SK-N-SH treated with all-trans-retinoic acid at 6 μM for 48 hours (cell line): Measurements from ENCODE around the gene AMIGO3.

Experiments used
- GLIS3 ChIP-seq: fragments of 250-450 bp; sonication (Bioruptor Pico); IDR thresholded peaks from 2 replicates; pipeline ENCODE4 v1.5.0; 2020; ENCODE audit warnings: mild to moderate bottlenecking, moderate library complexity
- ZFP3 ChIP-seq: fragments of 250-450 bp; sonication (Bioruptor Pico); IDR thresholded peaks from 2 replicates; pipeline ENCODE4 v1.5.0; 2020; ENCODE audit warnings: mild to moderate bottlenecking, moderate library complexity
- TF ChIP-seq, protein P1 (sequence below): fragments of 250-450 bp; sonication (Bioruptor Pico); IDR thresholded peaks from 2 replicates; pipeline ENCODE4 v1.5.1; 2020; ENCODE audit warnings: low read depth, mild to moderate bottlenecking, moderate library complexity

- TF ChIP-seq ZFP3 (CRISPR knock-in tag) (no peak), GLIS3 (CRISPR knock-in tag) (no peak)
- TF ChIP-seq, protein P1, sequence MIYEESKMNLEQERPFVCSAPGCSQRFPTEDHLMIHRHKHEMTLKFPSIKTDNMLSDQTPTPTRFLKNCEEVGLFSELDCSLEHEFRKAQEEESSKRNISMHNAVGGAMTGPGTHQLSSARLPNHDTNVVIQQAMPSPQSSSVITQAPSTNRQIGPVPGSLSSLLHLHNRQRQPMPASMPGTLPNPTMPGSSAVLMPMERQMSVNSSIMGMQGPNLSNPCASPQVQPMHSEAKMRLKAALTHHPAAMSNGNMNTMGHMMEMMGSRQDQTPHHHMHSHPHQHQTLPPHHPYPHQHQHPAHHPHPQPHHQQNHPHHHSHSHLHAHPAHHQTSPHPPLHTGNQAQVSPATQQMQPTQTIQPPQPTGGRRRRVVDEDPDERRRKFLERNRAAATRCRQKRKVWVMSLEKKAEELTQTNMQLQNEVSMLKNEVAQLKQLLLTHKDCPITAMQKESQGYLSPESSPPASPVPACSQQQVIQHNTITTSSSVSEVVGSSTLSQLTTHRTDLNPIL, result no peak
These were observed 32.0 kb upstream of the AMIGO3 start for GRCh38 chr3:49751501-49751900.
